K562 (cell line): ENCODE data around the gene GALNT15. TPM values are rescaled to one million over a fixed set of nuclear protein-coding genes. Genes with fewer than 3 reads are reported as not detected.
A peak's percentile ranks its signal among the peaks of the same experiment; 100 is the strongest.

Experiments
- ATF6 ChIP-seq: sonication (generic); formaldehyde crosslinking; IDR thresholded peaks from 2 replicates; pipeline ENCODE4 v1.4.0; 2020; ENCODE audit warnings: mild to moderate bottlenecking, missing genetic modification reagents
- DPF2 ChIP-seq: fragments of 450-650 bp; IDR thresholded peaks from 2 replicates; pipeline ENCODE4 v1.6.1; 2016
- E4F1 ChIP-seq: fragments of 250-450 bp; sonication (Bioruptor Pico); IDR thresholded peaks from 2 replicates; pipeline ENCODE4 v1.5.0; 2021; ENCODE audit warnings: mild to moderate bottlenecking, borderline replicate concordance
- EHMT2 ChIP-seq: fragments of 450-650 bp; IDR thresholded peaks from 2 replicates; pipeline ENCODE4 v1.6.1; 2018; ENCODE audit warnings: antibody characterized with exemption
- FOXK1 ChIP-seq: sonication (generic); formaldehyde crosslinking; IDR thresholded peaks from 2 replicates; pipeline ENCODE4 v1.8.0; 2022; ENCODE audit warnings: missing genetic modification reagents, mild to moderate bottlenecking, borderline replicate concordance
- L3MBTL2 ChIP-seq: fragments of 450-650 bp; IDR thresholded peaks from 2 replicates; pipeline ENCODE4 v1.6.1; 2016; ENCODE audit warnings: mild to moderate bottlenecking, moderate library complexity
- LARP7 ChIP-seq: fragments of 450-650 bp; IDR thresholded peaks from 2 replicates; pipeline ENCODE4 v1.6.1; 2016
- MTA2 ChIP-seq: fragments of 450-650 bp; IDR thresholded peaks from 2 replicates; pipeline ENCODE4 v1.6.1; 2016; ENCODE audit warnings: low read depth
- NONO ChIP-seq, 2 experiments: fragments of 200-400 bp in 1 of 2; fragments of 450-650 bp in 1 of 2; formaldehyde crosslinking in 1 of 2; IDR thresholded peaks; 2 replicates each; pipeline ENCODE4 v1.6.1; 2017; ENCODE audit warnings: low read depth in 2 of 2, mild to moderate bottlenecking in 2 of 2, moderate library complexity in 2 of 2, low read length in 1 of 2
- POLR2B ChIP-seq: fragments of 450-650 bp; IDR thresholded peaks from 2 replicates; pipeline ENCODE4 v1.6.1; 2018; ENCODE audit warnings: low read depth; ENCODE audit not compliant: partially characterized antibody
- RB1 ChIP-seq: fragments of 450-650 bp; IDR thresholded peaks from 2 replicates; pipeline ENCODE4 v1.6.1; 2017; ENCODE audit warnings: low read depth, mild to moderate bottlenecking
- SMC3 ChIP-seq: conservative IDR thresholded peaks from 2 replicates; pipeline ENCODE4 v1.6.1; 2011; ENCODE audit warnings: low read depth, low read length, improper control_type of control experiment; ENCODE audit not compliant: insufficient read depth
- ZBTB8A ChIP-seq: fragments of 450-650 bp; IDR thresholded peaks from 2 replicates; pipeline ENCODE4 v1.6.1; 2018; ENCODE audit warnings: mild to moderate bottlenecking, moderate library complexity; ENCODE audit not compliant: partially characterized antibody
- ZNF143 ChIP-seq: sonication (generic); formaldehyde crosslinking; IDR thresholded peaks from 2 replicates; pipeline ENCODE4 v1.9.0; 2022; ENCODE audit warnings: mild to moderate bottlenecking, missing genetic modification reagents
- ZNF551 ChIP-seq: fragments of 250-450 bp; sonication (Bioruptor Pico); IDR thresholded peaks from 2 replicates; pipeline ENCODE4 v1.5.0; 2021; ENCODE audit warnings: mild to moderate bottlenecking, moderate library complexity
- polyA plus RNA-seq, 8 experiments: library from polyadenylated mRNA; depleted of rRNA in 4 of 8; stranded (reverse) in 5 of 8; unstranded in 3 of 8; fragments of >200 nt; fragmentation: Nextera tagmentation in 2 of 8; fragmentation: Illumina TruSeq in 1 of 8; extraction: Ambion mirVana in 2 of 8; extraction: Trizol in 1 of 8; gene quantifications; 2 replicates each; pipeline versions ENCODE4 v1.2.1 to v1.2.3, GENCODE V29; 2011 to 2014; ENCODE audit warnings: inconsistent platforms in 1 of 8, missing spikeins in 1 of 8
- total RNA-seq, 7 experiments: library from RNA; depleted of rRNA in 6 of 7; stranded (reverse); fragments of >200 nt in 6 of 7; fragmentation: Illumina TruSeq in 2 of 7; extraction: Trizol in 2 of 7; gene quantifications; 2 replicates each; pipeline versions ENCODE4 v1.2.1 to v1.2.3, GENCODE V29; 2011 to 2021; ENCODE audit warnings: low replicate concordance in 1 of 7

Gene GALNT15
- total and polyA plus RNA-seq, 9 of the 15 experiments (the other 6 are each of a cell fraction or from before 2014, with no cell fraction given): not detected

- TF ChIP-seq E4F1 (CRISPR knock-in tag) (no peak), ZBTB8A (no peak), RB1 (peak; percentile 86), LARP7 (no peak), SMC3 (no peak), FOXK1 (CRISPR knock-in tag) (no peak), POLR2B (peak; percentile 89), L3MBTL2 (peak; percentile 47; the same call in 1 of the 2 replicates), ZNF551 (no peak), EHMT2 (no peak), NONO (IDR thresholded peaks at IDR 0.05; ENCODE audit: low read depth in 2 of 2, low read length in 1 of 2) (peak in 1 of 2 experiments; percentile 93; a peak in 2 of 4 replicates), DPF2 (no peak; the same call in none of the 2 replicates), ZNF143 (CRISPR knock-in tag) (0 out of 2 replicates have a peak, but pooled peaks have one; percentile 22), ATF6 (CRISPR knock-in tag) (no peak), MTA2 (no peak)
Observed at GRCh38 chr3:16264708-16265454, 90.4 kb downstream of the GALNT15 start, which contains the start of the genes DPH3 and OXNAD1 (continued).
